Lower lobe of right lung (tissue), 2 donors: ENCODE results near the gene MCTP1. TPM values are rescaled to one million over a fixed set of nuclear protein-coding genes. Genes with fewer than 3 reads are reported as not detected.
A peak's percentile ranks its signal among the peaks of the same experiment; 100 is the strongest.

Experiments
- ATAC-seq, 2 donors: fragments of 200-7000 bp; cut with Tn5 transposase; one replicate each; pipeline ENCODE4 v1.9.1; 2020 to 2022; ENCODE audit warnings: mild to moderate bottlenecking in 2 of 2, moderate library complexity in 2 of 2
- DNase-seq: peaks from one replicate; pipeline ENCODE4 v3.0.0-alpha.2; 2020
- H3K27ac ChIP-seq: fragments of 200-600 bp; one replicate; pipeline ENCODE4 v1.8.0; 2022
- H3K27me3 ChIP-seq: fragments of 200-600 bp; one replicate; pipeline ENCODE4 v1.8.0; 2022; ENCODE audit warnings: low read depth
- H3K36me3 ChIP-seq: fragments of 200-600 bp; one replicate; pipeline ENCODE4 v1.8.0; 2022; ENCODE audit warnings: mild to moderate bottlenecking
- H3K4me1 ChIP-seq: fragments of 200-600 bp; one replicate; pipeline ENCODE4 v1.8.0; 2022
- H3K4me3 ChIP-seq: fragments of 200-600 bp; one replicate; pipeline ENCODE4 v1.8.0; 2022; ENCODE audit warnings: mild to moderate bottlenecking
- H3K9me3 ChIP-seq: fragments of 200-600 bp; one replicate; pipeline ENCODE4 v1.8.0; 2022
- intact Hi-C: fragments of 100-400 bp; cut with DNase I; formaldehyde crosslinking; loops from one replicate; pipeline ENCODE4 v1.11.0; 2022
- total RNA-seq: library from RNA; stranded (reverse); fragmentation: NEBNext Ultra II Directional; extraction: Animal tissue kit (Norgen Biotek cat#: 25700); gene quantifications from one replicate; pipeline ENCODE4 v1.2.1, GENCODE V29; 2021
- TF ChIP-seq, protein P1 (sequence below): fragments of 200-600 bp; IDR thresholded peaks from one replicate; pipeline ENCODE4 v1.8.0; 2022; ENCODE audit warnings: antibody characterized with exemption, mild to moderate bottlenecking
- donor health status: DM: no; HTN: yes; CAD: no; lungs with severe emphysema.

Gene MCTP1
- total RNA-seq, 1 donor from 2014 or later, result 38.7 TPM

- no peaks in the 10 kb centered on the region for H3K36me3 ChIP-seq
- H3K9me3 ChIP-seq, result no peaks in the 10 kb centered on the region
- H3K27ac ChIP-seq, result no peak overlapping the region
- ATAC-seq (peak in 1 of 2 donors; percentile 45), DNase-seq (no peak)
- H3K4me3 ChIP-seq, result no peak overlapping the region
- H3K4me1 ChIP-seq, result no peaks in the 10 kb centered on the region
- H3K27me3 ChIP-seq, result no peaks in the 10 kb centered on the region
- intact Hi-C loops, result no loop called here
- TF ChIP-seq, protein P1, sequence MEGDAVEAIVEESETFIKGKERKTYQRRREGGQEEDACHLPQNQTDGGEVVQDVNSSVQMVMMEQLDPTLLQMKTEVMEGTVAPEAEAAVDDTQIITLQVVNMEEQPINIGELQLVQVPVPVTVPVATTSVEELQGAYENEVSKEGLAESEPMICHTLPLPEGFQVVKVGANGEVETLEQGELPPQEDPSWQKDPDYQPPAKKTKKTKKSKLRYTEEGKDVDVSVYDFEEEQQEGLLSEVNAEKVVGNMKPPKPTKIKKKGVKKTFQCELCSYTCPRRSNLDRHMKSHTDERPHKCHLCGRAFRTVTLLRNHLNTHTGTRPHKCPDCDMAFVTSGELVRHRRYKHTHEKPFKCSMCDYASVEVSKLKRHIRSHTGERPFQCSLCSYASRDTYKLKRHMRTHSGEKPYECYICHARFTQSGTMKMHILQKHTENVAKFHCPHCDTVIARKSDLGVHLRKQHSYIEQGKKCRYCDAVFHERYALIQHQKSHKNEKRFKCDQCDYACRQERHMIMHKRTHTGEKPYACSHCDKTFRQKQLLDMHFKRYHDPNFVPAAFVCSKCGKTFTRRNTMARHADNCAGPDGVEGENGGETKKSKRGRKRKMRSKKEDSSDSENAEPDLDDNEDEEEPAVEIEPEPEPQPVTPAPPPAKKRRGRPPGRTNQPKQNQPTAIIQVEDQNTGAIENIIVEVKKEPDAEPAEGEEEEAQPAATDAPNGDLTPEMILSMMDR, result no peak
These were observed 100.0 kb downstream of the MCTP1 start for GRCh38 chr5:95184924-95185323.

GRCh38 chr5:95181644-95182043 is 103.2 kb downstream of the MCTP1 start:
- DNase-seq (no peak), ATAC-seq (no peak)
- Histone ChIP-seq H3K4me3 (no peak overlapping the region), H3K27ac (no peak overlapping the region), H3K4me1 (no peaks in the 10 kb centered on the region), H3K27me3 (no peaks in the 10 kb centered on the region), H3K9me3 (no peaks in the 10 kb centered on the region), H3K36me3 (no peaks in the 10 kb centered on the region)
- intact Hi-C loops, result no loop called here
- TF ChIP-seq, protein P1, result no peak

- H3K4me3 ChIP-seq, result no peak overlapping the region
- no peaks in the 10 kb centered on the region for H3K27me3 ChIP-seq
- H3K27ac ChIP-seq, result no peak overlapping the region
- no peak for DNase-seq
- TF ChIP-seq, protein P1, result no peak
- ATAC-seq, result no peak
- no peaks in the 10 kb centered on the region for H3K36me3 ChIP-seq
- intact Hi-C loops, result no loop called here
- no peaks in the 10 kb centered on the region for H3K4me1 ChIP-seq
- no peaks in the 10 kb centered on the region for H3K9me3 ChIP-seq
These were observed 106.7 kb downstream of the MCTP1 start for GRCh38 chr5:95178046-95178651.

DNA sequence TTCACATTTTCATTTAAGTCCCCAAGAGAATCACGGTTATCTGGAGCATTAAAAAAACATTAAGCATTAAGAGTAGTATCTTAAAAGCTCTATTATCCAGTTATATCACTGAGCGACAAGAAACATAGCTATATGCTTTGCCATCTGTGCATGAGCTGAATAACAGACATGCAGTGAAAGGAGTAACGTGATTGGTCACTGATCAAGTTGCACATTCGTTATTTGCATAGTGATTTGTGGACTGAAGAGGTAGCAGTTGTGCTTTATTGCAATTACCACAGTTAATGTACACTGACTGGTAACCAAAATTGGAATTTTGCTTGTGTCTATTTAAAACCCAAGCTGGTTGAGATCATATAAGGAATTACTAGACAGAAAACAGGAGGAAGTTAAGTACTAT is 107.4 kb downstream of the MCTP1 start:
- H3K9me3 ChIP-seq, result no peaks in the 10 kb centered on the region
- H3K4me1 ChIP-seq, result no peaks in the 10 kb centered on the region
- TF ChIP-seq, protein P1, result no peak
- no peak for ATAC-seq
- no peaks in the 10 kb centered on the region for H3K36me3 ChIP-seq
- no peak for DNase-seq
- no peak overlapping the region for H3K27ac ChIP-seq
- intact Hi-C loops, result no loop called here
- H3K4me3 ChIP-seq, result no peak overlapping the region
- no peaks in the 10 kb centered on the region for H3K27me3 ChIP-seq

DNA sequence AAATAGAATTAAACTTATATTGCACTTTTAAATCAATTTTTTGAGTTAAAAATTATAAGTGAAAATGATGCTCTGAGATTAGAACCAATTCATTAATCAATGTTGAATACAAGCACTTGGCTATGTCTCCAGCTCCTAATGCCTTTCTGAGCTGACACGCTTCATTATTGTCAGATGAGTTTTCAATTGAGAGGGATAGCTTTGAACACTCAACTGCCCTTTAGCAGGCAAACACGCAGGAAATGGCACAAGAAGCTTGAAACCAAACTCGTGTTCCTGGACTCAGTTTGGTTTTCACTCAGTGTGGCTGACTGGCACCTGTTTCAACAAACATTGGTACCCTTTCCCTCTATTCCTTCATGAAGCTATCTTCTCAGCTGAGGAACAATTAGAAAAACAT is 109.8 kb downstream of the MCTP1 start:
- no peak overlapping the region for H3K4me3 ChIP-seq
- DNase-seq, result no peak
- no peaks in the 10 kb centered on the region for H3K4me1 ChIP-seq
- TF ChIP-seq, protein P1, result no peak
- no peaks in the 10 kb centered on the region for H3K27me3 ChIP-seq
- H3K9me3 ChIP-seq, result no peaks in the 10 kb centered on the region
- H3K27ac ChIP-seq, result no peak overlapping the region
- no peak for ATAC-seq
- no peaks in the 10 kb centered on the region for H3K36me3 ChIP-seq
- intact Hi-C loops, result no loop called here
